NB4 (cell line): ENCODE measurements around the gene KCNQ2.

ENCODE experiments used
- DNase-seq: peaks from one replicate; pipeline ENCODE4 v3.0.0; 2010; ENCODE audit warnings: low read depth
- H3K4me3 ChIP-seq: one replicate; pipeline ENCODE4 v1.5.1; 2011; ENCODE audit warnings: mild to moderate bottlenecking, low read depth, low read length, moderate library complexity
- CTCF ChIP-seq: IDR thresholded peaks from one replicate; pipeline ENCODE4 v1.5.1; 2012; ENCODE audit warnings: low read depth, low read length
- MYC ChIP-seq: IDR thresholded peaks from 2 replicates; pipeline ENCODE4 v1.6.1; 2011; ENCODE audit warnings: low read depth, low read length
- POLR2A ChIP-seq: IDR thresholded peaks from 2 replicates; pipeline ENCODE4 v1.6.1; 2011; ENCODE audit warnings: mild to moderate bottlenecking; ENCODE audit not compliant: insufficient read length; ENCODE audit errors: extremely low read depth
- TF ChIP-seq, protein P1 (sequence below): IDR thresholded peaks from 2 replicates; pipeline ENCODE4 v1.6.1; 2011; ENCODE audit warnings: low read depth, low read length

Gene KCNQ2

GRCh38 chr20:63356931-63357879 lies 115.2 kb downstream of the KCNQ2 start:
- TF ChIP-seq, protein P1, sequence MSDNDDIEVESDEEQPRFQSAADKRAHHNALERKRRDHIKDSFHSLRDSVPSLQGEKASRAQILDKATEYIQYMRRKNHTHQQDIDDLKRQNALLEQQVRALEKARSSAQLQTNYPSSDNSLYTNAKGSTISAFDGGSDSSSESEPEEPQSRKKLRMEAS = no peak
- no peak for TF ChIP-seq MYC
- TF ChIP-seq POLR2A = no peak
- TF ChIP-seq CTCF = no peak

DNA sequence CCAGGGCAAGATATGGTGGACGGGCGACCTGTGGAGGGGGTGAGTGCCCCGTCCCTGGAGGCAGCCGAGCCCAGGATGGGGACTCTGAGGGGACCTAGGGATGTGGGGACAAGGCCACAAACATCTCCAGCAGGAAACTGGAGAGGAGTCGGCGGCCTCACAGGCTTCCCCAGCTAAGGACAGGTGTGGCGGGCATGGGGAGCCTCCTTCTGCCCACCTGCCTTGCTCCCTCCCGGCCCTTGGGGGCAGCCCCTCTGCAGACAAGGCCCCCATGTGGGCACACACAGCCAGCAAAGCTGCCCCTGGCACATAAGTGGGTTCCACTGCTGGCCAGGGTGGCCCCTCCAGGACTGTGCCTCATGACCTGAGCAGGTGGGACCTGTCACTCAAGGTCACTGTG lies 115.9 kb downstream of the KCNQ2 start:
- TF ChIP-seq POLR2A = no peak
- TF ChIP-seq CTCF = no peak
- TF ChIP-seq, protein P1 = no peak
- no peak for TF ChIP-seq MYC
- DNase-seq = no peak
- H3K4me3 ChIP-seq = no peak overlapping the region

More at GRCh38 chr20:63356931-63357879, 115.2 kb downstream of the KCNQ2 start:
- no peak for DNase-seq
- H3K4me3 ChIP-seq = no peak overlapping the region

GRCh38 chr20:63355781-63356295 lies 116.6 kb downstream of the KCNQ2 start:
- DNase-seq = no peak
- H3K4me3 ChIP-seq = no peak overlapping the region
- TF ChIP-seq, protein P1 = no peak
- no peak for TF ChIP-seq POLR2A
- no peak for TF ChIP-seq CTCF
- no peak for TF ChIP-seq MYC

GRCh38 chr20:63354636-63355350 lies 117.7 kb downstream of the KCNQ2 start:
- TF ChIP-seq CTCF (no peak), MYC (no peak), POLR2A (no peak)
- TF ChIP-seq, protein P1 = no peak
- DNase-seq = no peak

DNA sequence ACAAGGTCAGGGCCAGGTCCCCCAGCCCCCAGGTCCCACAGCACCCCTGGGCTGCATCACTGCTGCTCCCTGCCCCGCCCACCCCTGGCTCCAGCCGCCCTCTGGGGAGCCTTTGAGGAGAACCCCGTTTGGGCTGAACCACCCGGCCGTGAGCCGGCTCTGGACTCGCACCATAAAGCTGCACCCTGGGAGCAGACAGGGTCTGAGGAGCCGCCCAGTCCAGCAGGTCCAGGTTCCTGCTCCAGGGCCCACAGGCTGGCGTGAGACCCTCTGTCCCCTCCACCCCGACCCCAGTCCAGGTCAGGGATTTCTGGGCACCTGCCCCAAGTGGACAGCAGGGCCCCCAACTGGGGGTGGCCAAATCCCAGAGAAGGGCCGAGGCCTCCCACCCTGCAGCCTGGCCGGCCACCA lies 119.6 kb downstream of the KCNQ2 start:
- TF ChIP-seq, protein P1 = no peak
- TF ChIP-seq MYC = no peak
- no peak for TF ChIP-seq POLR2A
- no peak for TF ChIP-seq CTCF
- DNase-seq = no peak
- no peak overlapping the region for H3K4me3 ChIP-seq

More at GRCh38 chr20:63354636-63355350, 117.7 kb downstream of the KCNQ2 start:
- no peak overlapping the region for H3K4me3 ChIP-seq
